ENCODE measurements around the gene FUCA2.
"Not testable (repeated sequence)": the region's sequence is repeated elsewhere in the genome, so short reads cannot be mapped to it uniquely, and the experiment has no call there.

- not testable (repeated sequence) for TF ChIP-seq NR3C1 (CRISPR knock-in tag; conservative IDR thresholded peaks at IDR 0.05; ENCODE audit: low read depth); ZNF423 (CRISPR knock-in tag; IDR thresholded peaks at IDR 0.05); PRDM15 (CRISPR knock-in tag; IDR thresholded peaks at IDR 0.05); SMAD4 (CRISPR knock-in tag; IDR thresholded peaks at IDR 0.05); NR2C2 (CRISPR knock-in tag; IDR thresholded peaks at IDR 0.05); NFYB (CRISPR knock-in tag; conservative IDR thresholded peaks at IDR 0.05; ENCODE audit: low read depth)
- TF ChIP-seq, protein P1, sequence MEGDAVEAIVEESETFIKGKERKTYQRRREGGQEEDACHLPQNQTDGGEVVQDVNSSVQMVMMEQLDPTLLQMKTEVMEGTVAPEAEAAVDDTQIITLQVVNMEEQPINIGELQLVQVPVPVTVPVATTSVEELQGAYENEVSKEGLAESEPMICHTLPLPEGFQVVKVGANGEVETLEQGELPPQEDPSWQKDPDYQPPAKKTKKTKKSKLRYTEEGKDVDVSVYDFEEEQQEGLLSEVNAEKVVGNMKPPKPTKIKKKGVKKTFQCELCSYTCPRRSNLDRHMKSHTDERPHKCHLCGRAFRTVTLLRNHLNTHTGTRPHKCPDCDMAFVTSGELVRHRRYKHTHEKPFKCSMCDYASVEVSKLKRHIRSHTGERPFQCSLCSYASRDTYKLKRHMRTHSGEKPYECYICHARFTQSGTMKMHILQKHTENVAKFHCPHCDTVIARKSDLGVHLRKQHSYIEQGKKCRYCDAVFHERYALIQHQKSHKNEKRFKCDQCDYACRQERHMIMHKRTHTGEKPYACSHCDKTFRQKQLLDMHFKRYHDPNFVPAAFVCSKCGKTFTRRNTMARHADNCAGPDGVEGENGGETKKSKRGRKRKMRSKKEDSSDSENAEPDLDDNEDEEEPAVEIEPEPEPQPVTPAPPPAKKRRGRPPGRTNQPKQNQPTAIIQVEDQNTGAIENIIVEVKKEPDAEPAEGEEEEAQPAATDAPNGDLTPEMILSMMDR (IDR thresholded peaks at IDR 0.05): not testable (repeated sequence)
- TF ChIP-seq, protein P2, sequence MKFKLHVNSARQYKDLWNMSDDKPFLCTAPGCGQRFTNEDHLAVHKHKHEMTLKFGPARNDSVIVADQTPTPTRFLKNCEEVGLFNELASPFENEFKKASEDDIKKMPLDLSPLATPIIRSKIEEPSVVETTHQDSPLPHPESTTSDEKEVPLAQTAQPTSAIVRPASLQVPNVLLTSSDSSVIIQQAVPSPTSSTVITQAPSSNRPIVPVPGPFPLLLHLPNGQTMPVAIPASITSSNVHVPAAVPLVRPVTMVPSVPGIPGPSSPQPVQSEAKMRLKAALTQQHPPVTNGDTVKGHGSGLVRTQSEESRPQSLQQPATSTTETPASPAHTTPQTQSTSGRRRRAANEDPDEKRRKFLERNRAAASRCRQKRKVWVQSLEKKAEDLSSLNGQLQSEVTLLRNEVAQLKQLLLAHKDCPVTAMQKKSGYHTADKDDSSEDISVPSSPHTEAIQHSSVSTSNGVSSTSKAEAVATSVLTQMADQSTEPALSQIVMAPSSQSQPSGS (CRISPR knock-in tag; IDR thresholded peaks at IDR 0.05; ENCODE audit: borderline replicate concordance, low read depth): not testable (repeated sequence)
Measured at GRCh38 chr6:143468823-143469222, 42.7 kb downstream of the FUCA2 start.

Measured in WTC11 (cell line).